ENCODE results near the gene PDHB.
A peak's percentile ranks its signal among the peaks of the same experiment; 100 is the strongest.
"Not testable (repeated sequence)": the region's sequence is repeated elsewhere in the genome, so short reads cannot be mapped to it uniquely, and the experiment has no call there.

Gene PDHB

DNA sequence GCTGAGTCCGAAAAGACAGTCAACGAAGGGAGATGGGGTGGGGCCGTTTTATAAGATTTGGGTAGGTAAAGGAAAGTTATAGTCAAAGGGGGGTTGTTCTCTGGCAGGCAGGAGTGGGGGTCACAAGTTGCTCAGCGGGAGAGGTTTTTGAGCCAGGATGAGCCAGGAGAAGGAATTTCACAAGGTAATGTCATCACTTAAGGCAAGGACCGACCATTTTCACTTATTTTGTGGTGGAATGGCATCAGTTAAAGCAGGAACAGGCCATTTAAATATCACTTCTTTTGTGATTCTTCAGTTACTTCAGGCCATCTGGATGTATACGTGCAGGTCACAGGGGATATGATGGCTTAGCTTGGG, 7.3 kb upstream of the PDHB start:
- not testable (repeated sequence) for H3K4me3 ChIP-seq (ENCODE audit: low read depth, low read length)

DNA sequence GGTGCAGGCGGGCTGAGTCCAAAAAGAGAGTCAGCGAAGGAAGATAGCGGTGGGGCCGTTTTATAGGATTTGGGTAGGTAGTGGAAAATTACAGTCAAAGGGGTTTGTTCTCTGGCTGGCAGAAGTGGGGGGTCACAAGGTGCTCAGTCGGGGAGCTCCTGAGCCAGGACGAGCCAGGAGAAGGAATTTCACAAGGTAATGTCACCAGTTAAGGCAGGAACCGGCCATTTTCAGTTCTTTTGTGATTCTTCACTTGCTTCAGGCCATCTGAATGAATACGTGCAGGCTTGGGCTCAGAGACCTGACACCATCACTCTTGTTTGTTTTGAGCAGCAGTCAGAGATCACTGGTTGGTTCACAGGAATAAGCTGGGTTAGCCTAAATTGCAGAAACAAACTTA, 3.6 kb upstream of the PDHB start:
- not testable (repeated sequence) for H3K4me3 ChIP-seq (ENCODE audit: low read depth, low read length)

DNA sequence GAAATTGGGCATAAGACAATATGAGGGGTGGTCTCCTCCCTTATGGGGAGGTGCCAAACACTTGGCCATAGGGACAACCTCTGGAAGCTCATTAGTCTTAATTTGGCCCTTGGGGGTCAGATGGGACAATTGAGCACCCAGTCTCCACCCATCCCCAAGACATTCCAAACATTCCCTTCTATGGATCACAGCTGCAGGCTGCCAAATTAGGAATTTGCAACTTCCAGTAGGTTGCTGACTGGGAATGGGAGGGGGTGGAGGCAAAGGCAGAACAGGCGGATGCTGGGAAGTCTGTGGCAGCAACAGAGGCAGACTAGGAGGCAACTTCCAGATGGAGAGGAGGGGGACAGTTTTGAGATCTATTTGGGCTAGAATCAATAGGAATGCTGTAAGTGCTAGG, 1.4 kb upstream of the PDHB start:
- H3K4me3 ChIP-seq (ENCODE audit: low read depth, low read length), result no peak overlapping the region

DNA sequence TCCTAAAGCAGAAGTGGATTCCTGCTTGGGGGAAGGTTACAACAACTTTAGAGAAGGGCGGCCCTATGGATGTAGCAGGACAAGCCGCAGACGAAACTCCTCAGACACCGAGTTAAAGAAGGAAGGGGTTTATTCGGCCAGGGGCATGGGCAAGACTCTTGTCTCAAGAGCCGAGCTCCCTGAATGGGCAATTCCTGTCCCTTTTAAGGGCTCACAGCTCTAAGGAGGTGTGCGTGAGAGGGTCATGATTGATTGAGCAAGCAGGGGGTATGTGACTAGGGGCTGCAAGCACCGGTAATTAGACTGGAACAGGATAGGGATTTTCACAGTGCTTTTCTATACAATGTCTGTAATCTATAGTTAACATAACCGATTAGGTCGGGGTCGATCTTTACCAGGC, 879 bp upstream of the PDHB start:
- no peak overlapping the region for H3K4me3 ChIP-seq (ENCODE audit: low read depth, low read length)

DNA sequence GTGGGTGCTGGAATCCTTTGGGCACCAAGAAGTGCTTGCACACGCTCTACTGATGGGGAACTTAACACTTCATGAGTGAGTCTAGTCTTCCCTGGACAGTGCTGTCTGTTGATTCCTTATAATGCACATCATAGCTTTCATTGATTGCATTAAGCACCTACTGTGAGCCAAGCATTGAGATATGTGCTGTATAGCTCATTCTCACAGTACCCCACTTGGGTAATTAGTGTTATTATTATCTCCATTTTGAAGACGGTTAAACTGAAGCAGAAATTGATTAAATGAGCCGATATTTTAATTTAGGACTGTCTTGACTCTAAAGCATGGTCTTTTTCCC, 504 bp upstream of the PDHB start:
- no peak overlapping the region for H3K4me3 ChIP-seq (ENCODE audit: low read depth, low read length)

DNA sequence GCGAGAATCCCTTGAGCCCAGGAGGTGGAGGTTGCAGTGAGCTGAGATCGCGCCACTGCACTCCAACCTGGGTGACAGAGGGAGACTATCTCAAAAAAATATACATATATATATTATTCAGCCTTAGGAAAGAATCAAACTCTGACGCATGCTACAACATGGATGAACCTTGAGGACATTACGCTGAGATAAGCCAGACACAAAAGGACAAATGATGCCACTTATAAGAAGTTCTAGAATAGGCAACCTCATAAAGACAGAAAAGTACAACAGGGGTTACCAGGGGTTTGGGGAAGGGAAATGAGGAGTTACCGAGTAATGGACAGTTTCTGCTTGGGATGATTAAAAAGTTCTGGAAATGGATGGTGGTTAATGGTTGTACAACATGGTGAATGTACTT, 727 bp downstream of the PDHB start:
- H3K4me3 ChIP-seq (ENCODE audit: low read depth, low read length), result peak overlapping the region; percentile 95

DNA sequence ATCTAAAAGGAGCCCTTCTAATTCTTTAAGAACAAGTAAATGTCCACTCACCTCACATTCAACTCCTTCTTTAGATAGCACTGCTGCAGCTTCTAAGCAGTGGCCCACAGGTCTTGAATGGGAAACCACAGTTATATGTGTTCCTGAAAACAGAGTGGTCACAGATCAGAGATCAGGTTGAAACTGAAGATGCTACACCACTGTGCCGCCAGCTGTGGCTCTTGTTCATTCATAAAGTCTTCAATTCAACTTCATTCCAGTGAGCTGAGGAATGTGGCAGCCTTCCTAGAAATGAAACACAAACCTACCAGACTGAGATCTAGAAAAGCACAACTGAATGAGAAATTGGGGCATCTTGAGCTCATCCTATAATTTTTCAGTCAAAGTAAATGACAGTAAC, 4.0 kb downstream of the PDHB start:
- no peak overlapping the region for H3K4me3 ChIP-seq (ENCODE audit: low read depth, low read length)

DNA sequence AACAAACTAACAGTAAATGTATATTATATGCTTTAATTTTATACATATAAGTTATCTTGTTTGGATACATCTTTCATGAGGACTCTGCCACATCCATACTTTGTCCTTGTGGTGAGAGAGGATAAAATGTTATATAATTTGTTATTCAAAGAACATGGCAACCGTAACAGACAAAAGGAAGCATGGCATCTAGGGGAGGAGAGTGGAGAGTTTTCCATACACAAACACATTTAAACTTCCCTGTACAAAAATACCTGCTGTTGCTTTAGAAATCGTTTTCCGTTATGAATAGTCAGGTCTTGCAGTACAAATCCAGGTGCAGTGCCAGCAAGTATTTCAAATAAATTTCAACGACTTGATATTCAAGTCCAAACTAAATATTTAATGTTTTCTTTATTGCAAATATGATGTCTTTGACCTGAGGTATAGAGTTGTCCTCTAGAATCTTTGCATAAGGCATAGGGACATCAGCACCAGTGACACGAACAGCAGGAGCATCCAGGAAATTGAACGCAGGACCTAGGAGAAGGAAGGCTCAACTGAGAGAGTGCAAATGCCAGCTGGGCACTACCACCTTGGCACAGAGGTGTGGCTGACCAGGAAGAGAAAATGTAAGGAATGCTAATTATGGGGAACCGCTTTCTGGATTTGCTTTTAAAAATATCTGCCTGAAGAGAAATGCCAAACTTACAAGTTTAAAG, 5.8 kb downstream of the PDHB start:
- H3K4me3 ChIP-seq (ENCODE audit: low read depth, low read length), result no peak overlapping the region

DNA sequence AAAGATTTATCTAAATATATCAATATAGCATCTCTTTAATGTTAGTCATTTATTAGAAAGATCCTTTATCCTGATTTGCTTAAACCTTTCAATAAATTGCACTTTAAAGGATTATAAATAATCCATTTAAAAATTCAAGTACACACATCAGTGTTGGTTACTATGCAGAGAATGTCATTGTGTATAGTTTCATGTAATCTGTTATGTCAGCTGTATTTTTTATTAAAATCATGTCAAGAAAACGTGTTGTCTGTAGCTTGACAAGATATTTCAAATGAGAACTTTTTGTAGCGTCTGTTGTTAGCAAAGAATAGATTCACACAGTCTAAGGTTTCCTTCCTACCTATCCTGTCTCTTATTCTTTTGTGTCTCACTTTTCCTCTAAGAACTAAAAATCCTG, 7.8 kb downstream of the PDHB start:
- no peak overlapping the region for H3K4me3 ChIP-seq (ENCODE audit: low read depth, low read length)

DNA sequence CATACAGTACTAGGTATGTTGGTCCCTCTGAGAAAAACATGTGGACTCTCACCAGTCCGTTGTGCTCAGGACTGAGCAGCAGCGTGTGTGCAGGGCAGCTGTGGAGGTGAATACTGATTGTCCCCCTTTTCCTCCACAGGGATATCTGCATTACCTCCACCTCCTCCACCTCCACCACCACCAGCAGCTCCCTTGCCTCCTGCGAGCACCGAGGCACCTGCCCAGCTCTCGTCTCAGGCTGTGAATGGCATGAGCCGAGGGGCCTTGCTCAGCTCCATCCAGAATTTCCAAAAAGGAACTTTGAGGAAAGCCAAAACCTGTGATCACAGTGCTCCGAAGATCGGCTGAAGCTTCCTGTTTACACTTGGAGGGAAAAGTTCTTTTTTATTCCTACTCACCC, 9.0 kb downstream of the PDHB start:
- no peak overlapping the region for H3K4me3 ChIP-seq (ENCODE audit: low read depth, low read length)

DNA sequence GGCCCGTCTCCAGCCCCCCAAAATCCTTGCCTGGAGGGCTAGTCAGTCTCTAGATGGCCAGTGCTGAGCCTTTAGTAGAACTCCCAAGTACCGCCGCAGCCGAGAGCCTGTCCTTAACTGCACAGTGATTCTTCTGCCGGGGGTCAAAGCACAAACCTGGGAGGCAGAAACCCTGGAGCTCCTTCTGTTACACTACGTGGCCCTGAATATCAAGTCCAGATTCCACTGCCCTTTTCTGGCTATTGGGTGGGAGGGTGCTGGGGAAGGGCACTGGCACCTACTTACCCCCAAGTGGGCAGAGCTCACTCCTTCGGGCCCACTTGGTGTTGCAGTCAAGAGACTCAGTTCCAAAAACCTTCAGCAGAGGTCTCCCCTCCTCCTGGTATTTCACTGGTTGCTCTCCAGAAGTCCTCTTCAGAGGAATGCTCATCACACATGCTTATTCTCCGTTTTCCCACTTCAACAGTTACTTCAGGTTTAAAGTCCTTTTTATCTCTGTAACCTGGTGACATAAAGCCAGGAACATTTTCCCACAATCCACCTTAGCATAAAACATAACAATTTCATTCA, 10.8 kb downstream of the PDHB start:
- no peak overlapping the region for H3K4me3 ChIP-seq (ENCODE audit: low read depth, low read length)

DNA sequence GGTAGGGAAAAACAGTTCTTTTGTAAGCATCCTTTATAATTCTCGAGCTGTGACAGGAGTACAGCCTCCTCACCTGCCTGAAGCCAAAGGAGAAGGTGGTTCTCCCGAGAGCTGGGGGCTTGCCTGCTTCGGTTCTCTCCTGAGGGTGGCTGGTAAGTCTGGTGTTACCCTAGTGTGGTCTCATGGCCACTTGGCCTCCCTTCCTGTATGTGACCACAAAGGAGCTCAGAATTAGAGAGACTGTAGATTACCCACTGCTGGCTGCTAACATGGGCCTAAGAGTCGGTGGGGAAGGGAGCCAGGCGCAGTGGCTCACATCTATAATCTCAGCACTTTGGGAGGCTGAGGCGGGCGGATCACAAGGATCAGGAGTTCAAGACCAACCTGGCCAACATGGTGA, 12.6 kb downstream of the PDHB start:
- H3K4me3 ChIP-seq (ENCODE audit: low read depth, low read length), result no peak overlapping the region

DNA sequence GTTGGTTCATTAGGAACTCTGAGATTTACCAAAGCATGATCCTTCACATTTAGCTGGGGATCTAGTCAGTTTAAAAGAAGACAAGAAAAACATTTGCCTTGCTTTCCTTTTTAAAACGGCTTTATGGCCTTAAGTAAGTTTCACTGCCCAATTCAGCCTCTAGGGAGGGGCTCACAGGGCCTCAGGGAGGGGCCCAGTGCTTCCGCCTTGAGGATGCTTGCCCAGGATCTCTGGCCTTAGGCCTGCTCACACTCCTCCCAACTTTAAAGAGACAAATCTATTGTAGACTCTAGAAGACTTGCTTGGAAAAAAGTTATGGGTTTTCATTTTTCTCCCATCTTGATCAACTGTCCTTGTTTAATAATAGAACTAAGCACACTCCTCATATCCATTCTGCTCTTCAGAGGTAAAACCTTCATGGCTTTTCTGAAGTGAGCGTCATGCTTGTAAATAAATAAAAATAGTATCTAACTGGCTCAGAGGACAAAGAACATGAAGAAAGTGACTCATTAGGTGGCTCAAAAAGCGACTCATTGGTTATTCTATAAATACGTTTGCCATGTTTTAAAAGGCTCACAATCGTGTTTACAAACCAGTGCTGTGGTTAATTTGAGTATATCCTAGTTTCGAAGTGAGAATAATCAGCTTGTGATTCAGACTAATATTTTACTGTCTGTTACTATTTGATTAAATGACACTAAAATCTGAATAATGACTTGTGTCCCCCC, 13.7 kb downstream of the PDHB start:
- no peak overlapping the region for H3K4me3 ChIP-seq (ENCODE audit: low read depth, low read length)

DNA sequence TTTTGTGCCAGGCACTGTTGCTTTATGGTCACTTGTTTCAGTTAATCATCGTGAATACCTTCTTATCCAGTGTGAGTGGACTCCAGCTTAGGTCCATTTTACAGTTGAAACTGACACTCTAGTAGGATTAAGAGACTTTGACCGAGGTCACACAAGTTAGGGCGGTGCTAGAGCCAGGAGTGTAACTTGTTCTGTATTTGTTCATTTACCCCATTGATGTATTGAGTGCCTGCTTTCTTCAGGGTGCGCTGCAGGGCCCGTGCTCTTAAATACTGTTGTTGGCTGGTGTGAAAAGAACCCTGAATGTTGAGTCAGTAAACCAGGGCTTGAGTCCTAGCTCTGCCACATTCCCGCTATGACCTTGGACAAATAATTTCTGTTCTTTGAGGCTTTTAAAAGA, 15.4 kb downstream of the PDHB start:
- H3K4me3 ChIP-seq (ENCODE audit: low read depth, low read length), result no peak overlapping the region

DNA sequence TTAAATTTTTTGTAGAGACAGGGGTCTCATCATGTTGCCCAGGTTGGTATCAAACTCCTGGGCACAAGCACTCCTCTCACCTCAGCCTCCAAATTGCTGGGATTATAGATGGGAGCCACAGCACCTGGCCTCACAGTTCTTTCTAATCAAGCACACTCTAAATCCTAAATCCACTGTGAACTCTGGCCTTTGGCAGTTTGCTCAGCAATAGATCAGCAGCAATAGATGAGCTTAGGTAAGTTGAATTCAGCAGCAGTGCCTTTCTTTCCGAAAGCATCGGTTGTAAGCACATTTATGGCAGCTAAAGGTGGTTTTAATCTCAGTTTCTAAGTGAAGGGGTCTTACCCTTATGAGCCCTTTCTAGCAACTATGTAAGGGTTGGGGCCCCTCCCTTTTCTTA, 16.6 kb downstream of the PDHB start:
- no peak overlapping the region for H3K4me3 ChIP-seq (ENCODE audit: low read depth, low read length)

DNA sequence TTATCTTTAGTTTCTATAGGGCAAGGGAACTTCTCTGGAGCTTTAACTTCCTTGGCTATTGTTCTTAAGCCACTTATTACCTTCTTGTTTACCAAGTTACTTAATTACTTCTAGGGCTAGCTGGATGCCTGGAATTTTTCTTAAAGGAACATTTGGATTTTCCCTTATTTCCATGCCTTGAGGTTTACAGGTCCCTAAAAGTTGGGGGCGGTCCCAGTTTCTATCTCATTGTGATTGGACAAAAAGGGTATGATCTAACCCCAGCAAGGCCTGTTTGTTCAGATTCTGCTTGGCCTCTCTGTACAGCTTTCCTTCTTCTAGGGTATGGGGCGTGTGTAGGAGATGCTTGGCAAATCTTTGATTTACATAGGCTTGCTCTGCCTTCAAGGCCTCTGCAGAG, 17.4 kb downstream of the PDHB start:
- no peak overlapping the region for H3K4me3 ChIP-seq (ENCODE audit: low read depth, low read length)

DNA sequence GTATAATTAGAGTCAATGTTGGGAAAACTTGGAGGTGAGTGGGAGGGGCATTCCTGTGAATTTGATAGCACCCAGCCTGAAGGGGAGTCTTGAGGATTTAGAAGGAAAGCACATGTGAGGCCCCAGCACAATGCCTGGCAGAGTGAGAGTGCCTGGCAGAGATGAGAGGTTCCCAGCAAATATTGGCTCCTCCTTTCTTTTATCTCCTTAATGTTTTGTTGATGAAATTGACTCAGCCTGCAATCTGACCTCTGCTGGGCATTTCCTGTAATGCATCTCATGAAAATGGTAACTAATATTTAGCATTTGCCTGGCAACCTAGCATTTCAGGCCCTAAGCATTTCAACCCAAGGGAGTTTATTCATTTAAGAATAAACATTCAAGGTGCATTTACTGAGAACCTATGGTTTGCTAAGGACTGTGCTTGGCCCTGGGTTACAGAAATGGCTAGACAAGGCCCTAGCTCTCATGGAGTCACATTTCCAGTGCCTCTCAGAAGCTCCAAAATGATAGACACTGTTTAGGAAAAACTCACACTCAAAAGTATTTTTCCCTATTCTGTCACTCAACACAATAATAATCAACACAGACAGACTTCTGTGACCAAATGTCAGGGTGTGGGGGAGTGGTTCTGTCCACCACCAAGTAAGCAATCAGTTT, 19.0 kb downstream of the PDHB start:
- H3K4me3 ChIP-seq (ENCODE audit: low read depth, low read length), result no peak overlapping the region

DNA sequence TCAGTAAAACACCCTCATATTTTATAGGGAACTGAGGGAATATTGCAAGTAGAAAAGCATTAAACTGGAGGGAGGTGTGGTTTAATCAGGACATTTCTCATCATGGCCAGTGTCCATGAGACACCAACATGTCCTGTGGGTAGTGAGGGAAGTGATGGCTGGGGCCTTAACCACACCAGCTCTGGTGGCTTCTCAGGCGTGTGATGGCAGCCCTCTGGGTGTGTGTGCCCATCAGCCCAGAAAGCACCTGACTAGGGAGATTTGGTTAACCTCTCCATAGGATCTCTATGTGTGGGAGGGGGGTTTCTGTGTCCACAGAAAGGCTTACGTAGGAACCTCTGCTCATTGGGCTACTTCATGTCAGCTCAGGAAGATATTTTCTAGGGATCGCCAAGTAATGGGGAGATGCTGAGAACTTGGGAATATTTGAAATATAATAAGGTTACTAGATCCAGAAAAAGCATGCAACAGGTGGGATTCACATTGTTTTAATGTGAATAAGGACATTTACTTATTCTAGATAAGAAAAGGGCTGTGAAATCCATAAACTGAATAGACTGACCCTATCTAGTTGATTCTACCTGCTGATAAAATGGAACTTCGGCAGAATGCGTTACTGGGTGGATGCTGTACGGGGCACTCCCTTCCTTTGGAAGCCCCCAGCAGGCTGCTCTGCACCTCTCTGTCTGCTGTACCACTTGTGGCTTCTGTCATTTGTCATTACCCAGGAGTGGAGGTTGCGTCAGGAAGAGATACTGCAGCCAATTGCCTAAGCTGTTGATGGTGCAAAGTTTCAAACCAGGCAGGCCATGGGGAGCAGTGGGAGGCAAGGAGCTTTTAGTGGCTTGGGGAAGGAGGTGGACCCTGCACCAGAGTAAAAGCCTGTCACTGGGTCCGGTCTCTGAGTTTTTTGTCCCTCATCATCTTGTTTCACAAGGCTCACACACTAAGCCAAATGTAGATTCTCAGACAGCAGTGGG, 21.5 kb downstream of the PDHB start:
- no peak overlapping the region for H3K4me3 ChIP-seq (ENCODE audit: low read depth, low read length)

DNA sequence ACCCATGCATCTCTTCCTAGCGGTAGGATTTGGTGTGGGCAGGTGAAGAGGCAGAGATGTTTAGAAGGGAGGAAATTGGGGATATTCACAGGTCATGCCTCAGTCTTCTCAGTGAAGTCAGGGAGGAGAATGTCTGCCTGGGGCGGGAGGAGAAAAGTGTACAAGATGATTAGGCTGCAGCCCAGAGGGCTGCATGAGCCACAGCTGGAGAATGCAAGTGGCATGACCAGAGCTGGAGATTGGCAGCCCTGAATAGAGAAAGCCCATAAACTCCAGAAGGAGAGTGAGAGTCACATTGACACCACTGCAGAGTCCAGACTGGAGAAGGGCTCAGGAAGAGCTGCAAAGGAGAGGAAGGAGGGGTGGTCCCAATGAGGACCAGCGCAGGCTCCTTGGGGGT, 22.6 kb downstream of the PDHB start:
- no peak overlapping the region for H3K4me3 ChIP-seq (ENCODE audit: low read depth, low read length)

DNA sequence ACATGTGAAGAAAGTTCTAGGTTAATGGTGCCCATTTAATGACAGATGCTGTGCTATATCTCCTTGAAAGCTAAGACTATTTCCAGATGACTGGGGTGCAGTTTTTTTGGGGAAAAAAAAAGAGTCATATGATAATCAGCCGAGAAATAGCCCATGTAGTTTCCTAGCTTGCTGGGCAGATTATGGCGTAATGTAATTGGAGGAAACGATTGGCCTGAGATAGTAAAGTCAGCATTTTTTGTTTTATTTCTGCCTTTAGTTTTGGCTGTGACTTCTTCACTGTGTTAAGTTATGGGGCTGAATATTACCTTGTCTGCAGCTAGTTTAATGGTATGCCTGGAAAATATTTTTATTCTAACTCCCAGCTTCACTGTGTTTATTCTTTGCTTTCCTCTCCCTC, 24.0 kb downstream of the PDHB start:
- no peak overlapping the region for H3K4me3 ChIP-seq (ENCODE audit: low read depth, low read length)

DNA sequence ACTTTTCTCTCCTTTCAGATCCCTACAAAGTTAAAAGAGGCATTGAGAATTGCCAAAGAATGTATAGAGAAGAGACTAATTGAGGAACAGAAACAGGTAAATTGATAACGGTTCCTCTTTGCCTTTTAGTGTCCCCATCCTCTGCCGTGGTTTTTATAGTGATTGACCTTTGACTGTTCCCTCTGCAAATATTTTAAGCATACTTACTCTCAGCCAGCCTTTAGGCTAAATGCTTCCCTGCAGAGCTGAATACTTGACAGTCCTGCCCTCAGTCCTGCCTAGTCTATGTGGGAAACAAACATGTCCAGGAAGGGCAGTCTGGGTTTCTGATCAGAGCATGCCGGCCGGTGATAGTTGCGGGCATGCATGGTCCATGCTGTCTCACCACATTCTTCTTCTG, 24.7 kb downstream of the PDHB start:
- no peak overlapping the region for H3K4me3 ChIP-seq (ENCODE audit: low read depth, low read length)

Measured in iPS-11a (cell line).